Stimulated activated CD4-positive, alpha-beta T cell treated with anti-CD3 and anti-CD28 coated beads, TNF-alpha, amount 100 ng/mL, for 1 hour (primary cell): Measurements from ENCODE around the gene ADAD2.

ENCODE experiments used
- DNase-seq, 3 donors: peaks; one replicate each; pipeline ENCODE4 v3.0.0-alpha.2; 2020; ENCODE audit warnings: low read depth in 3 of 3, low spot score in 1 of 3

Gene ADAD2

DNA sequence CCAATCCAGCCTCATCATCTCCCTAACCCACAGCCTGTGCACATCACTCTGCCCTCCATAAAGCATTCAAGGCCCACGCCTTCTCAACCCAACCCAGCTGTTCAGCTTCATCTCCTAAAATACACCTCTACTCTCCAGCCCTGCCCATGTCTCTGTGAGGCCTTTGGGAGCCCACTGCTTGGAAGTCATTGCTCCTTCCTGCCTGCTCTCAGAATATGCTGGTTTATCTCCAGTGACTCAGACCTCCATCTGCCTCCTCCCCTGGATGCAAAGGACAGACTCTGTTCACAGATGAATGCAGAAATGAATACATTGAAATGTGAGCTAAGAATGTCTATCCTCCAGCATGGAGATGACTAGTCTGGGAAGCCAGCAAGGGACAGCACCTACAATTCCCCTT is 29.9 kb downstream of the ADAD2 start:
- no peak for DNase-seq

DNA sequence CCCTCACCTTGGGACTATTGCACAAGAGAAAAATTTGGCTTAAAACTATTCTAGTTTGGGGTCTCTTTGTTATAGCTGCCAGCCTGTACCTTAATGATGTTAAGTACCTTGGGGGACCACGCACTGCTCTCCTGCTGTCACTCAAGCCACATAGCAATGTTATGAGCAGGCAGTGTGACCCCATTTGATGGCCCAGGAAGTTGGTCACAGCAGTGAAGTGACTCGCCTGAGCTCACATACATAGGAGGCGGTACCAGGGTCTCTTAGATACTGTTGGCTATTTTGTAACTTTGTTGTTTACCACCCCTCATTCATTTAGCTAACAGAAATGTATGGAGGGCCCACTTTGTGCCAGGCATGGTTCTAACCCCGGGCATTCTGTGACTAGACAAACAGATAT is 32.5 kb downstream of the ADAD2 start:
- DNase-seq: no peak

DNA sequence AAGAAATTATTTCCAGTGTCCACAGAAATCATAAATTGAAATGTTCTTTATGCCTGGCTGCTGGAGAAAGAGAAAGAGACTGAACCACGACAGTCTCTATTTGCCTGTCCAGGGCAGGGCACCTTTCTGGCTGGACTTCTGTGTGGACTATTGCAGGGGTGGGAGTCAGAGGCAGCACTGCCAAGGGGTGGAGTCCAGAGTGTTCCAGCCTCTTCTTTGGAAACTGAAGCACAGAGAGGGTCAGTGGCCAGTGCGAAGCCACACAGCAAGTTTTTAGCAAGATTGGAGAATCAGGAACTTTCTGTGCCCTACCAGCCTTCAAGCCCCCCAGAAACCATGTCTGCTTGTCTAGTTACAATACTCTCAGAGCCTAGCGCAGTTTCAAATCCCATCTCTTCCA is 33.6 kb downstream of the ADAD2 start:
- no peak for DNase-seq

DNA sequence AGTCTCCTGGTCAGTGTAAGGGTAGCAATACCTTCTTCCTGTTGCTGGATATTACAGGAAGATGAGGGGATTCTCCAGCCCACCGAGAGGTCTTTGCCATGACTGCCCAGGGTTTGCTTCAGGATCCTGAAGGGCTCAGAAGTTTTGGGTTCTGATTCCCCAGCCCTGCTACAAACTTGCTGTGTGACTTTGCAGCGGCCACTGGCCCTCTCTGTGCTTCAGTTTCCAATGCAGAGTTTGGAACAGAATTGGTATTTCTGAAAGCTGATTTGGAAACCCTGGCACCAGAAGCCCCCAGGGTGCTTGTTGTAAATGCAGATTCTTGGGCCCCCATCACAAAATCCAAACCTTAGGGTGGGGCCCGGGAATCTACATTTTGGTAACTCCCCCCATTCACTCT is 34.2 kb downstream of the ADAD2 start:
- DNase-seq: no peak

DNA sequence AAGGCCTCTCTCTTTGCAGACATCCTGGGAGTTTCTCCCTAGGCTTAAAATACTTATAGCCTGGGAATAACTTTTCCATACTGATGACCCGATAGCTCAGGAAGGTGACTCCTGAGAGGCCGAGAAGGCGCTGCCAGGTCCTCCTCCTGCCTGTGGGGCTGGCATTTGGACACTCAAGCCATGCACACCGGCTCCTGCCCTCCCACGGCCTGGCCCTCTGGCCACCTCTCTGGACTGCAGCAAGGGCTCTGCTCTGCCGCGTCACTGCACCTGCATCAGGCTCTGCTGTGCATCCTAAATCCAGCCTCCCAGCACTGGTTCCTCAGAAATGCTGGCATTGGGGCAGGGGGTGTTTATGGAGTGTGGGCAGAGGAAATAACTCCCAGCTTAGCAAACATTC is 34.6 kb downstream of the ADAD2 start:
- no peak for DNase-seq

DNA sequence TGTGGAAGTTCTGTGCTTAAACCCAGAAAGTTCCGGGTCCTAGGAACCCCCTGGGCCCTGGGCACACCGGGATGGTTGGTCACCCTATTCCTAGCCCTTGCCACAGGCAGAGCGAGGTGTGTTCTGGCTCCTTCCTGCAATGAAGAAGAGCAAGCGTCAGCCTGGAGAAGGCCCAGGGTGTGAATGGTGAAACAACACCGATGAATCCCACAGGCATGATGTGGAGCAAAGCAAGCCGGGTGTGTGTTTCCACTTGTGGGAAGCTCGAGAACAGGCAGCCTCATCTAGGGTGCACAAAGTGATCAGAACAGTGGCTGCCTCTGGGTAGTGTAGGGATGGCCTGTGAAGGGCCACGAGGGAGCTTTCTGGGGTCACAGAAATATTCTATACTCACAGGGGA is 35.1 kb downstream of the ADAD2 start:
- no peak for DNase-seq

DNA sequence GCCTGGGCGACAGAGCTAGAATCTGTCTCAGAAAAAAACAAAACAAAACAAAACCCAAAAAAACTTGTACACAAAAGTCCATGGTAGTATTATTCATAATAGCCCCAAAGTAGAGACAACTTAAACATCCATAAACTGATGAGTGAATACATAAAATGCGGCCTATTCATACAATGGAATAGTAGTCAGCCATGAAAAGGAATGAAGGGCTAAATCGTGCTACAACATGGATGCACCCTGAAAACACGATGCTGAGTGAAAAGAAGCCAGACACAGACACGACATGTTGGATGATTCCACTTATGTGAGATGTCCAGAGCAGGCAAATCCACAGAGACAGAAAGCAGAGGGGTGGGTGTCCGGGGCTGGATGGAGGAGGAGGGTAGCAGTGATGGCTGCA is 36.6 kb downstream of the ADAD2 start:
- DNase-seq: no peak

DNA sequence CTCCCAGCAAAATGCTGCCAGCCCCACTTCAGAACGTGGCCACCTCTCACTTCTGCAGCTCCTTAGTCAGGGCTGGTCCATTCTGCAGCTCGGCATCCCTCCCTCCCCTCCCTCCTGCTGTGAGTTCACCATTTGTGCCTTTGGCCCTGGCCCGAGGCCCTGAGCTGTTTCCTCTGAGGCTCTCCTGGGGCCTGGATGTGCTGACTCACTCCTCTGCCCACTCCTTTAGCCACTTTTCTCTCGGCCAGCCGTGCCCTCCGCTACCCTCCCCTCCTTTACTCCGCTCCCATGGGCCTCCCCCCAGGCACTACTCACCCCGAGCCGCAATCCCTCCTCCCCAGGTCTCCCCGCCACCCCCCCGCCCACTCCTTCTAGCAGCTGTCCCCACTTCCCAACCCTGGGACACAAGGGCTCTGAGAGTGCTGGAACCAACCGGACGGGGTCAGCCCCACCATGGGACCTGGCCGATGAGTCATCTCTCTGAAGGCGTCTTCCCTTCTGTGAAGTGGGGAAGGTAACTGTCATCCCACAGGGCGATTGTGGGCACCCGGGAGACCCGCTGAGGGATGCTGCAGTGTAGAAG is 37.4 kb downstream of the ADAD2 start:
- DNase-seq: no peak

DNA sequence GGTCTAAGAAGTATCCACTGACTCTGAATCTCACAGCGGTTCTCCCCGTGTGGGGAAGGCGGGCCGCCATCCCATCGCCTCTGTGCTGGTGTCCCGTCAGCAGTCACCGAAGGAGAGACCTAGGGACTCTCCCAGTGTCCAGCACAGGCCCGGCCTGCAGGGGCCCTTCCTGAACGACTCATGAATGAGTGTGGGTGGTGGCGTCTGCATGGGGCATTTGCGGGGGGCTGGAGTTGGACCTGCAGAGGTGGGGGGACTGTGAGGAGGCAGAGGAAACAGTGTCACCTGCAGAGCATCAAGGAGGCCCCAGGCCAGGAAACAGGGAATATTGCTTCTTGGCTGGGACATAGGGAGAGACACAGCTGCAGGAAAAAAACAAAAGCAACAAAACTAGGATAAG is 38.5 kb downstream of the ADAD2 start:
- no peak for DNase-seq

DNA sequence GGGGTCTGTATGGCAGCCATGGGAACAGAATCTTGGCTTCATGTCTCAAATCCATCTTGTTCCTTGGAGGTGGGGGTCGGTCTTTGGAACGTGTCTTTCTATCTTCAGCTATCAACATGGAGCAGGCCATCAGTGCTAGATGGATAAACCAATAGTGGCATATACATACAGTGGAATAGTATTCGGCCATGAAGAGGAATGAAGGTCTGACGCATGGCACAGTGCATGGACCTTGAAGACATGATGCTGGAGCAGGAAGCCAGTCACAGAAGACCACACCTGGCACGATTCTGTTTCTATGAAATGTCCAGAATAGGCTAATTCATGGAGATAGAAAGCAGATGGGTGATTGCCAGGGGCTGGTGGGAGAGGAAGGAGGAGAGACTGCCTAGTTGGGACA is 41.1 kb downstream of the ADAD2 start:
- no peak for DNase-seq

DNA sequence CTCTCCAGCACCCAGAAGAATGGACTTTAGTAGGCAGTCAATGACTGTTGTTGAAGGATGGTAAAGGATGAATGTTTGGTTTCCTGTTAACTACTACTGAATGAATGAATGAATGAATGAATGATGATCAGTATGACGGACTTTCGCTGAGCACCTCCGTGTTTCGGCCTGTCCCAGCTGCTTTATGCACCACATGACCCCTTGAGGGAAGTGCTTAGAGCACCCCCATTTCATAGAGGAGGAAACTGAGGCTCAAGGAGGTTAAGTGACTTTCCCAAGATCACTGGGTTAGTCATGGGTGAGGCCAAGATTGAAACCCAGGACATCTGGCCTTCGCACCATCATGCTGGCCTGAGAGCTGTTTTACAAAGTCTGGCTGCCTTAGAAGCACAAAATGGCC is 42.0 kb downstream of the ADAD2 start:
- DNase-seq: no peak

DNA sequence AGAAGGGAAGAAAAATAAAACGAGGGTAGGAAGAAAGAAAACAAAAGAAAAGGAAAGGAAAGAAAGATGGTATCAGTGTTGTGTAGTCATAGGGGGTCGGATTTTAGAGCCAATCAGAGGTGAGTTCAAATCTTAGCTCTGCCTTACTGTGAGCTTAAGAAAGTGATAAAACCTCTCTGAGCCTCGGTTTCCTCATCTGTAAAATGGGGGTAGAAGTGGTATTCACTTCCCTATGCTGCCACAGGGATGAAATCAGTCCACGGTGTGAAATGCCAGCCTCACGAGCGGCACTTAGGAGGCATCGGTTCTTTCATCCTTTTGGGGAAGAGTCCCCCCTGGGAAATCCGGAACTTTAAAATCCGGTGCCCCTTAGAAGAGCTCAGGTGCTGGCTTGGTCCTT is 42.8 kb downstream of the ADAD2 start:
- no peak for DNase-seq

DNA sequence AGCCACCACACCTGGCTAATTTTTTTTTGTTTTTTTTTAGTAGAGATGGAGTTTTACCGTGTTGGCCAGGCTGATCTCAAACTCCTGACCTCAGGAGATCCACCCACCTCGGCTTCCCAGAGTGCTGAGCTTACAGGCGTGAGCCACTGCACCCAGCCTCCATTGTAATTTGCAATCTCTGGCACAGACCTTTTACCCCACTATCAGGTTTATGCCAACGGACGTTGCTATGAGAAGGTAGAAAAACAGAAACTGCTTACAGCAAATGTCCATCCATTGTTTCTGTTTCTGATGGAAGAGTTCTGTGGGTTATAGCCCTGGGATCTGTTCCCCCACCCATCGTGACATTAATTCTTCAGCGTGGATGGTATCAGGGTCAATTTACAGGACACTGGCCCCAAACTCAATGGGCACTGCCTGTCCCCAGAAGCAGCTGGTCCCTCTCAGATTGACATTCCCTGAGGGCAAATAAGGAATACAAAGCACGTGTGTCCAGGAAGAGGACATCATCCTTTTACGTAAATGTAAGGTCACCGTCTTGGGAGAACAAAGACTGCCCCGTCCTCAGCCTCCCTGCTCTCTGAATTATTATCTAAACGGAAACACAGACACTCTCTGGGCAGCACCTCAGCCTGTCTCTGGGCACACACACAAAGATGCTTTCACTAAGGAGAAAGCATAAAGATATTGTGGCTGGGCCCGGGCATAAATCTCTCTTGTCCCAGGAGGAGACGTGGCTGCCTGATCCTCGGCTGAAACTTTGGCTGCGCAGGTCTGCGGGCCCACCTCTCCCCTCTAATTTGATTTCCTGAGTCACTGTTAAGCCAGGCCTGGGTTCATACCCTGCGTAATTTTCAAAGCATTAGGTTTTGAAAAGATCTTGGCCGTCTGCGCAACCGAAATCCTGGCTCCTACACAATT is 43.6 kb downstream of the ADAD2 start:
- DNase-seq: no peak

DNA sequence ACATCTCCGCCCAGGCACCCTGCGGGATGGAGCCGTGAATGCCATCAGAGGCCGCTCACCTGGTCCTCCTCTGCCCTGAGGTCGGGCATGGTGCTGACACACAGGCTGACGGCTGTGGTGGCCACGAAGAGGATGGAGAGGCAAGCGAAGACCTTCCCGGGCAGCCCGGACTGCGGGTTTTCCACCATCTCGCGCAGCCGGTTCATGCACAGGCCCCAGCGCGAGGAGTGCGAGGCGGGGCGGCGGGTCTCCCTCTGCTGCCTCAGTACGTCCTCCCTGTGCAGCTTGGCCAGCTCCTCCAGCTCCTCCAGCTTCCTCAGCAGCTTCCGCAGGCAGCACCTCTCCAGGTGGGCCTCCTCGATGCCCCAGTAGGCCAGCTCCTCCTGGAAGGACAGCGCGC is 45.7 kb downstream of the ADAD2 start:
- DNase-seq: no peak

DNA sequence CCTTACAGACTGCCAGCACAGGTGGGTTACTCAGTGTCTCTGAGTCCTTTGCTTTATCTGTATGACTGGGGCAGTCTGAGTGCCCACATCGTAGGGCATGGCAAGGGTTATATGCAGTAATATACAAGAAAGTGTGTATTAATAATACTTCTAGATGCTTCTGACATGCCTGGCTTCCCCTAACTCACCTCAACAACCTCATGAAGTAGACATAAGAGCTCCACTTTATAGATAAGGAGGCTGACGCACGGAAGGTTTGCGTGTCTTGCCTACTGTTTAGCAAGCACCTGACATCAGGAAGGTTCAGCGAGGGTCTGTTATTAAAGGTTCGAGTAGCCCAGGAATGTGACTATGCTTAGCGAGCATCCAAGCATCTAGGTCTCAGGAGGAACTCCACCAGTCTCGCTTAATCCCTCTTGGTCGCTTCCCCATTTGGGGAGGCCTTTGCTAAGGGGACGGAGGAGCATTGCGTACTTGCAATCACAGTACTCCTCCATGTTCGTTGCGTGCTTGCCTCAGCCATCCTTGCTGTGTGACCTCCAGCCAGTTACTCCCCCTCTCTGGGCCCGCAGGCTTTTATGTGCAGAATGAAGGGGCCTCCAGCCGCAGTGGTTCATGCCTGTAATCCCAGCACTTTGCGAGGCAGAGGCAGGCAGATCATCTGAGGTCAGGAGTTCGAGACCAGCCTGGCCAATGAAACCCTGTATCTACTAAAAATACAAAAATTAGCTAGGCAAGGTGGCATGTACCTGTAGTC is 47.2 kb downstream of the ADAD2 start:
- DNase-seq: no peak

DNA sequence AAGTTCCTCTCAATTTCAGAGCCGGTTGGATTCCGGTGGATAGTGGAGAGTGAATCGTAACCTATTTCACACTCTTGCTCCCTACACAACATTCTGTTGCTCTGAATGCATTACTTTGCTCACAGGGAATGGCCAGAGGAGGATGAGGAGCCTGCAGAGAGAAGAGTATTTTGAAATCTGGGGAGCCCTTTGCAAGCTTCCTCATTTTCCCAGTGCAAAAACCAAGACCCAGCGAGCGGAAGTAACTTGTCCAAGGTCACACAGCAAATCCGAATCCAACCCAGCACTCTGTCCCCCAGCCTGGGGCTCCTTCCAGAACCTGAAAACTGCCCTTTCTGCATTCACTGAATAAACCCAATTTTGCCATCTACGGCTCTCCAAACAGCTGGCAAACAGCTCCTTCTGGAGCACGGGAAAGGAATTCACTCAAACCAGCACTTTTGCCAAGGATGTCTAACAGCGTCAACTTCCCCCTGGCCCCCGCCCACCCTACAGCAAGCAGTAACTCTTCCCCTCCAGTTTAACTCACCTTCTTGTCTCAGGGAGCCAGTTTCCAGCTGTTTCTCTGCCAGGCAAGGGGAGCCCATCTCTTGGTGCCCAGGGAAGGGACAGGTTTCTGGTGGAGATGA is 48.3 kb downstream of the ADAD2 start:
- no peak for DNase-seq

DNA sequence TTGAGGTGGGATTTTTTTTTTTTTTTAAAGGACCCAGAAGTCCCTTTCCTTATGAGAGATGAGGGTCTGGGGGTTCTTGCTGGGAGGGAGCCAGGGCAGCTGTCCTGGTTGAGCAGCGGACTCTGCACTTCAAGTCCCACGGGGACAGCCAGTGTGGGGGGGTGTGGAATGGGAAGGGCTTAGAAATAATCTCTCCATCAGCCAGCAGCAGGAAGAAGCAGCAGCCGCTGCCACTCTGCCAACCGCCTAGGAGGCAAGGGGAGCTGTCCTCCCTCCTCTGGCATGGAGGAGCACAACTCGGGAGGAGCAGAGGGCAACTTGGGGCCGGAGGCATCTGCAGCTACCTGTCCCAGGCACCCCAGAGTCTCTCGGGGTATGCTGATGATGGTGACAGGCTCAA is 49.0 kb downstream of the ADAD2 start, which contains the start of gene KCNG4:
Gene KCNG4 (minus strand): TSS at position 104 of the 400 bp plus-strand sequence. CDS start 2,527 bp downstream, outside the sequence.
- DNase-seq: no peak

DNA sequence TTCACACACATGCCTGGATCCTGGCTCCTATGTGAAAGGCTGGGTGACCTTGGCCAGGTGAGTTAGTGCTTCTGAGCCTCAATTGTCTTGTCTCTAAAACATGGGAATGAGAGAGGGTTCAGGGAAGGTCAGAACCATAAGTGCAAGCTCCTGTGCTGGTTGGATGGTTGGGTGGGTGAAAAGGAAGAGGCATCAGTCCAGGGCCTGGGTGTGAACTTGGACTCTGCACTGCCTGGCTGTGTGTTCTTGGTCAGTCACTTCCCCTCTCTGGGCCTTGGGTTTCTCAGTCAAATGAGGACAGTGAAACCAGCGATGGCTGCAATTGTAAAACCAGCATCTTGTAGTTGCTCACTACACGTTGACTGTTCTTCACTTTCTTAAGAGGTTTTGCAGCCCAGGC is 49.5 kb downstream of the ADAD2 start:
- DNase-seq: no peak

DNA sequence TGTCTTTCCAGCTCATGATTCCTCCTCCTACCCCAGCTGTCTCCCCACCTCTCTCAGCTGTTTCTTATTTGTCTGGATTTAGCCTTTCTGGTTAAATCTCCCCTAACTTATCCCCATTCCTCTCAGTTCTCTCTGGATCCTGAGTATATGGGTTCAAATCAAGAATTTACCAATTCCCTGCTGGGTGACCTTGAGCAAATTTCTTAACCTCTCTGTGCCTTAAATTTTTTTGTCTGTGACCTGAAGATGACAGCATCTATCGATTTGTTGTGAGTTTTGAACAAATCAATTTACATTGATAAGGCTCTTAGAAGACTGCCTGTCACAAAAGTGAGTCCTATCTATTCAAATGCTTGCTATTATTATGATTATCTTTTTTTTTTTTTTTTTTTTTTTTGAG is 50.8 kb downstream of the ADAD2 start:
- DNase-seq: no peak

DNA sequence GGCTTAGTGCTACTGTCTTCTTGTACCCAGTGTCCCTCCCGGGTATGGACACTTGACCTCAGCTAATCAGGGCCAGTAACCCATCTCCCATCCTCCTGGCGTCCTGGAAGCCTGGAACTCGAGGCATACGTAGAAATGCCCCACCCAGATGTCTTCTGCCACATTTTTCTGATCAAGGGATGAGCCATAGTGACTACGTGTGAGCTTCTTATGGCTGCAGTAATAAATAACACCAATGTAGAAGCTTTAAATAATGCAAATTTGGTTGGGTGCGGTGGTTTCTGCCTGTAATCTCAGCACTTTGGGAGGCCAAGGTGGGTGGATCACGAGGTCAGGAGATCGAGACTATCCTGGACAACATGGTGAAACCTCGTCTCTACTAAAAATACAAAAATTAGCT is 51.9 kb downstream of the ADAD2 start:
- DNase-seq: no peak

DNA sequence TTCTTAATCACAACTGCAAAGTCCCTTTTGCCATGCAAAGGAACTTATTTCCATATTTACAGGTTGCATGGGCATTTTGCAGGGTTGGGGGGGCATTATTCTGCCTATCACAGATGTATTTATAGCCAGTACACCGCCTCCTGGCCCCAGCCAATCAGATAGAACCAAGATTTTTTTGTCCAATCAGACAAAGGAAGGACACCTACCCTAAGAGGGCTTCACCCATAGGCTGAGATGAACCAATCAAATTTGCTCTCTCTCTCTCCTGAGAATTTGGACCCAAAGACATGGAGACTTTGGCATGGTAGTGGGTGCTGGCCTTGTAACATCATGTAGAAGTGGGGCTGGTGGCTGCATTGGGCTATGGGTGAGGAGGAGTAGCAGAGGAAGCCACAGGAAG is 52.8 kb downstream of the ADAD2 start:
- no peak for DNase-seq

DNA sequence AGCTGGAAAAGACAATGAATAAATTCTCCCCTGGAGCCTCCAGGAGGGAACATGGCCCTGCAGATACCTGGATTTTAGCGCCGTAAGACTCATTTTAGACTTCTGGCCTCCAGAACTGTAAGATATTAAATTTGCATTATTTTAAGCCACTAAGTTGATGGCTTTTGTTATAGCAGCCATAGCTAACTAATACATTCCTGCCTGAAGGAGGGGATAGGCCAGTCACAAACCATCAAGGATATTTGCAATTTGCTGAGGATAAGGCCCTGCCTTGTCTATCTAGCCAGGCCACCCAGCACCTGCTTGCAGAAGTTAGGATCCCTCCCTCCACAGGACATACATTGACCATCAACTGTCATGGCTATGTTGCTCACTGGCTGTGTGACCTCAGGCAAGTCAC is 53.8 kb downstream of the ADAD2 start:
- no peak for DNase-seq
